Measurements from ENCODE around the gene RANGAP1. TPM values are rescaled to one million over a fixed set of nuclear protein-coding genes. Genes with fewer than 3 reads are reported as not detected.

The RANGAP1 gene
- total RNA-seq, 2 experiments from 2014 or later: 108 to 119 TPM

- no peaks in the 10 kb centered on the region for H3K9me3 ChIP-seq (ENCODE audit: low read length)
- peak within 1 kb of the TSS; percentile 76 for H3K4me3 ChIP-seq (ENCODE audit: low read depth, low read length, poor library complexity, severe bottlenecking)
- ChIA-PET CTCF (ENCODE audit: unreplicated experiment) (no interaction called here), POLR2A (no interaction called here)
- TF ChIP-seq, protein P1, sequence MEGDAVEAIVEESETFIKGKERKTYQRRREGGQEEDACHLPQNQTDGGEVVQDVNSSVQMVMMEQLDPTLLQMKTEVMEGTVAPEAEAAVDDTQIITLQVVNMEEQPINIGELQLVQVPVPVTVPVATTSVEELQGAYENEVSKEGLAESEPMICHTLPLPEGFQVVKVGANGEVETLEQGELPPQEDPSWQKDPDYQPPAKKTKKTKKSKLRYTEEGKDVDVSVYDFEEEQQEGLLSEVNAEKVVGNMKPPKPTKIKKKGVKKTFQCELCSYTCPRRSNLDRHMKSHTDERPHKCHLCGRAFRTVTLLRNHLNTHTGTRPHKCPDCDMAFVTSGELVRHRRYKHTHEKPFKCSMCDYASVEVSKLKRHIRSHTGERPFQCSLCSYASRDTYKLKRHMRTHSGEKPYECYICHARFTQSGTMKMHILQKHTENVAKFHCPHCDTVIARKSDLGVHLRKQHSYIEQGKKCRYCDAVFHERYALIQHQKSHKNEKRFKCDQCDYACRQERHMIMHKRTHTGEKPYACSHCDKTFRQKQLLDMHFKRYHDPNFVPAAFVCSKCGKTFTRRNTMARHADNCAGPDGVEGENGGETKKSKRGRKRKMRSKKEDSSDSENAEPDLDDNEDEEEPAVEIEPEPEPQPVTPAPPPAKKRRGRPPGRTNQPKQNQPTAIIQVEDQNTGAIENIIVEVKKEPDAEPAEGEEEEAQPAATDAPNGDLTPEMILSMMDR (conservative IDR thresholded peaks at IDR 0.05; ENCODE audit: low read length): no peak
- TF ChIP-seq EZH2phosphoT487 (IDR thresholded peaks at IDR 0.05; ENCODE audit: borderline replicate concordance, low read depth, low read length): no peak
- H3K36me3 ChIP-seq (ENCODE audit: insufficient read depth, low read length): peaks cover 8% of the 10 kb centered on the region; the same call in 1 of the 2 replicates
- H3K27ac ChIP-seq (ENCODE audit: low read depth, low read length, poor library complexity, severe bottlenecking): peak within 1 kb of the TSS; percentile 54
- peak within 1 kb of the TSS; percentile 83 for H2AFZ ChIP-seq (ENCODE audit: low read length)
- peak; percentile 97 for DNase-seq (ENCODE audit: low spot score)
- no peaks in the 10 kb centered on the region for H3K9me2 ChIP-seq (ENCODE audit: insufficient read depth, low read length)
- peaks cover 19% of the 10 kb centered on the region for H3K4me1 ChIP-seq (ENCODE audit: insufficient read depth, low read length, poor library complexity, severe bottlenecking)
- intact Hi-C loops (cut with micrococcal nuclease; ENCODE audit: unreplicated experiment): loop anchor here (5.0 kb wide), 1 partner anchor 113 kb away; the partner anchor contains the start of gene EP300
- peak within 1 kb of the TSS; percentile 82 for H3K4me2 ChIP-seq (ENCODE audit: low read length)
- no peaks in the 10 kb centered on the region for H4K20me1 ChIP-seq (ENCODE audit: insufficient read depth, low read length)
- TSS peak; percentile 89 for BruUV-seq (replicated peaks)
- peaks cover 17% of the 10 kb centered on the region; the same call in 1 of the 2 replicates for H3K79me2 ChIP-seq (ENCODE audit: insufficient read depth, low read depth, low read length)
Observed at GRCh38 chr22:41204992-41205900, 80.7 kb downstream of the RANGAP1 start, which contains the start of gene L3MBTL2. L3MBTL2 (plus strand) TSS chr22:41205312; CDS start chr22:41205363, 51 bp downstream.

GRCh38 chr22:41204066-41204465 lies 81.9 kb downstream of the RANGAP1 start:
- no peak for DNase-seq (ENCODE audit: low spot score)
- Histone ChIP-seq H3K36me3 (ENCODE audit: insufficient read depth, low read length) (no peaks in the 10 kb centered on the region), H3K4me3 (ENCODE audit: low read depth, low read length, poor library complexity, severe bottlenecking) (no peak overlapping the region), H3K9me3 (ENCODE audit: low read length) (no peaks in the 10 kb centered on the region), H3K4me1 (ENCODE audit: insufficient read depth, low read length, poor library complexity, severe bottlenecking) (peaks cover 19% of the 10 kb centered on the region), H2AFZ (ENCODE audit: low read length) (no peak overlapping the region), H3K79me2 (ENCODE audit: insufficient read depth, low read depth, low read length) (peaks cover 17% of the 10 kb centered on the region; the same call in 1 of the 2 replicates), H4K20me1 (ENCODE audit: insufficient read depth, low read length) (no peaks in the 10 kb centered on the region), H3K9me2 (ENCODE audit: insufficient read depth, low read length) (no peaks in the 10 kb centered on the region), H3K4me2 (ENCODE audit: low read length) (no peak overlapping the region), H3K27ac (ENCODE audit: low read depth, low read length, poor library complexity, severe bottlenecking) (no peak overlapping the region)
- ChIA-PET POLR2A (no interaction called here), CTCF (ENCODE audit: unreplicated experiment) (no interaction called here)
- no TSS peak for BruUV-seq (replicated peaks)
- TF ChIP-seq EZH2phosphoT487 (IDR thresholded peaks at IDR 0.05; ENCODE audit: borderline replicate concordance, low read depth, low read length): no peak
- TF ChIP-seq, protein P1 (conservative IDR thresholded peaks at IDR 0.05; ENCODE audit: low read length): no peak
- intact Hi-C loops (cut with micrococcal nuclease; ENCODE audit: unreplicated experiment): no loop called here

DNA sequence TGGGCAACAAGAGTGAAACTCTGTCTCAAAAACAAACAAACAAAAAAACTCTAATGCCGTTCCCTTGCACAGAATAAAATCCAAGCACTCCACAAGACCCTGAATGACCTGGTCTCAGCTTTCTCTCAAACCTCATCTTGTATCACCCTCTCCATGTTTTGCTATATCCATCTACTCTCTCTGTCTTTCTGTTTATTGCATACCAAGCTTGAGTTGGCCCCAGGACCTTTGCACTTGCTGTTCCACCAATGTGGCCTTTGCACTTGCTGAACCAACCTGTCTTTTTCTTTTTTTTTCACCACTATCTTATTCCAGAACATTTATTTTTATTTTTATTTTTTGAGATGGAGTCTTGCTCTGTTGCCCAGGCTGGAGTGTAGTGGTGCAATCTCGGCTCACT lies 82.9 kb downstream of the RANGAP1 start:
- Histone ChIP-seq H3K36me3 (ENCODE audit: insufficient read depth, low read length) (no peaks in the 10 kb centered on the region), H4K20me1 (ENCODE audit: insufficient read depth, low read length) (no peaks in the 10 kb centered on the region), H3K4me1 (ENCODE audit: insufficient read depth, low read length, poor library complexity, severe bottlenecking) (peaks cover 24% of the 10 kb centered on the region), H3K4me2 (ENCODE audit: low read length) (no peak overlapping the region), H3K9me3 (ENCODE audit: low read length) (no peaks in the 10 kb centered on the region), H3K4me3 (ENCODE audit: low read depth, low read length, poor library complexity, severe bottlenecking) (no peak overlapping the region), H3K79me2 (ENCODE audit: insufficient read depth, low read depth, low read length) (peaks cover 17% of the 10 kb centered on the region; the same call in 1 of the 2 replicates), H3K9me2 (ENCODE audit: insufficient read depth, low read length) (no peaks in the 10 kb centered on the region), H3K27ac (ENCODE audit: low read depth, low read length, poor library complexity, severe bottlenecking) (no peak overlapping the region), H2AFZ (ENCODE audit: low read length) (no peak overlapping the region)
- CTCF ChIA-PET (ENCODE audit: unreplicated experiment): no interaction called here
- POLR2A ChIA-PET: interaction anchor here (0.6 kb wide), 1 partner anchor 287 kb away, joined by 3 read pairs; no protein-coding TSS in a partner anchor
- no peak for TF ChIP-seq EZH2phosphoT487 (IDR thresholded peaks at IDR 0.05; ENCODE audit: borderline replicate concordance, low read depth, low read length)
- TF ChIP-seq, protein P1 (conservative IDR thresholded peaks at IDR 0.05; ENCODE audit: low read length): no peak
- DNase-seq (ENCODE audit: low spot score): no peak
- BruUV-seq (replicated peaks): no TSS peak
- intact Hi-C loops (cut with micrococcal nuclease; ENCODE audit: unreplicated experiment): no loop called here

Measured in OCI-LY7 (cell line).